ENCODE measurements around the gene ZNF331.
A peak's percentile ranks its signal among the peaks of the same experiment; 100 is the strongest.

DNA sequence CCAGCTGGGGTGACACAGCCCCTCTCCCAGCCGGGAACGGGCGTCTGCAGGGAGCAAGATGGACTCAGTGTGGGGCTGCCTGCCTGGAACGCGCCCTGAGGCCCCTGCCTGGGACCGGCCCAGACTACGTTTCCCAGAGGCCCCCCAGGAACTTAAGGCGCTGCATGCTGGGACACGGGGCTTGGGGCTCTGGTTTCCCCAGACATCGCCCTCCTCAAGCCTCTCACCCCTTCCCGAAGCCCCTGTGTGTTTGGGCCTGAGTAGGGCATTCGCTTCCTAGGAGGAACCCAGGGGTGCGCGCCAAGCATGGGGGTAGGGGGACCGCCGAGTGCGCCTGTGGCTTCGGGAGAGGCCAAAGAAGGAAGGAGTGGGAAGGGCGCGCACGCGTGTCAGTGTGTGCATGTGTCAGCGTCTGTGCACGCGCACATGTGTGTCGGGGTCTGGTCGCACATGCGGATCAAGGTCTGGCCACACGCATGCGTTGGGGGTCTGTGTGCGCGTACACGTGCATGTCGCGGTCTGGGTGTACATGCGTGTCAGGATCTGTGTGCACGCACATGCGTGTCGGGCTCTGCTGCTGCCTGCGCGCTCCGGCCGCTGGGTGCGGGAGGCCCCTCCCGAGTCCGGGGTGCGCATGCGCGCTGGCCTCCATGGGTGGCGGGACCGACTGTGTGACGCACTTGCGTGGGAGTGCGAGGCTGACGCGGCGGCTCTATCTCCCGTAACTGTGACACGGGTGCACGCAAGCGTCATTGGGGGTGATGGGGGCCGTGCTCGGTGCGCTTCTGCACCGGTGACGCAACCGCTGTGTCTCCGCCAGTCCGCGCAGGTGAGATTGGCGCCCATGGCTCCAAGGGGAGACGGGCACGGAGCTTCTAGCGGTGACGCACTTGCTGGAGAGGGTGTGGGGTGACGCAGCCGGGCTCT, 16.2 kb downstream of the ZNF331 start:
- TF ChIP-seq, protein P1, sequence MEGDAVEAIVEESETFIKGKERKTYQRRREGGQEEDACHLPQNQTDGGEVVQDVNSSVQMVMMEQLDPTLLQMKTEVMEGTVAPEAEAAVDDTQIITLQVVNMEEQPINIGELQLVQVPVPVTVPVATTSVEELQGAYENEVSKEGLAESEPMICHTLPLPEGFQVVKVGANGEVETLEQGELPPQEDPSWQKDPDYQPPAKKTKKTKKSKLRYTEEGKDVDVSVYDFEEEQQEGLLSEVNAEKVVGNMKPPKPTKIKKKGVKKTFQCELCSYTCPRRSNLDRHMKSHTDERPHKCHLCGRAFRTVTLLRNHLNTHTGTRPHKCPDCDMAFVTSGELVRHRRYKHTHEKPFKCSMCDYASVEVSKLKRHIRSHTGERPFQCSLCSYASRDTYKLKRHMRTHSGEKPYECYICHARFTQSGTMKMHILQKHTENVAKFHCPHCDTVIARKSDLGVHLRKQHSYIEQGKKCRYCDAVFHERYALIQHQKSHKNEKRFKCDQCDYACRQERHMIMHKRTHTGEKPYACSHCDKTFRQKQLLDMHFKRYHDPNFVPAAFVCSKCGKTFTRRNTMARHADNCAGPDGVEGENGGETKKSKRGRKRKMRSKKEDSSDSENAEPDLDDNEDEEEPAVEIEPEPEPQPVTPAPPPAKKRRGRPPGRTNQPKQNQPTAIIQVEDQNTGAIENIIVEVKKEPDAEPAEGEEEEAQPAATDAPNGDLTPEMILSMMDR (conservative IDR thresholded peaks at IDR 0.05; ENCODE audit: low read depth, low read length), result no peak
- TF ChIP-seq POLR2A (IDR thresholded peaks at IDR 0.05; ENCODE audit: low read depth, low read length) (no peak), RCOR1 (IDR thresholded peaks at IDR 0.05; ENCODE audit: insufficient replicate concordance, low read length) (no peak), MAZ (IDR thresholded peaks at IDR 0.05; ENCODE audit: borderline replicate concordance, low read depth, low read length) (peak; percentile 73; the same call in 1 of the 2 replicates), CHD1 (IDR thresholded peaks at IDR 0.05; ENCODE audit: low read depth, low read length) (0 out of 2 replicates have a peak, but pooled peaks have one; percentile 63), MAFK (IDR thresholded peaks at IDR 0.05; ENCODE audit: low read depth, low read length) (no peak), RAD21 (IDR thresholded peaks at IDR 0.05; ENCODE audit: low read length) (no peak), FOS (IDR thresholded peaks at IDR 0.05; ENCODE audit: low read depth, low read length) (peak; percentile 68)
- TF ChIP-seq, protein P2, sequence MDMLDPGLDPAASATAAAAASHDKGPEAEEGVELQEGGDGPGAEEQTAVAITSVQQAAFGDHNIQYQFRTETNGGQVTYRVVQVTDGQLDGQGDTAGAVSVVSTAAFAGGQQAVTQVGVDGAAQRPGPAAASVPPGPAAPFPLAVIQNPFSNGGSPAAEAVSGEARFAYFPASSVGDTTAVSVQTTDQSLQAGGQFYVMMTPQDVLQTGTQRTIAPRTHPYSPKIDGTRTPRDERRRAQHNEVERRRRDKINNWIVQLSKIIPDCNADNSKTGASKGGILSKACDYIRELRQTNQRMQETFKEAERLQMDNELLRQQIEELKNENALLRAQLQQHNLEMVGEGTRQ (IDR thresholded peaks at IDR 0.05; ENCODE audit: low read depth, low read length), result no peak

Measured in IMR-90 (cell line).